ENCODE results near the gene SETD6.
"Not testable (repeated sequence)": the region's sequence is repeated elsewhere in the genome, so short reads cannot be mapped to it uniquely, and the experiment has no call there.

The SETD6 gene

GRCh38 chr16:58530179-58530578 is 14.9 kb downstream of the SETD6 start:
- no peak for DNase-seq
- in situ Hi-C loops (cut with HindIII; ENCODE audit: low pct_ligation_motif_present, low pct_unique_long_range_greater_than_20kb, low sequenced_read_pairs): no loop called here

GRCh38 chr16:58532414-58532813 is 17.1 kb downstream of the SETD6 start:
- no peak for DNase-seq
- in situ Hi-C loops (cut with HindIII; ENCODE audit: low pct_ligation_motif_present, low pct_unique_long_range_greater_than_20kb, low sequenced_read_pairs): no loop called here

- no peak for DNase-seq
- in situ Hi-C loops (cut with HindIII; ENCODE audit: low pct_ligation_motif_present, low pct_unique_long_range_greater_than_20kb, low sequenced_read_pairs): no loop called here
Observed at GRCh38 chr16:58533751-58534470, 18.6 kb downstream of the SETD6 start.

- in situ Hi-C loops (cut with HindIII; ENCODE audit: low pct_ligation_motif_present, low pct_unique_long_range_greater_than_20kb, low sequenced_read_pairs): no loop called here
- DNase-seq: no peak
Observed at GRCh38 chr16:58535100-58535499, 19.8 kb downstream of the SETD6 start.

- in situ Hi-C loops (cut with HindIII; ENCODE audit: low pct_ligation_motif_present, low pct_unique_long_range_greater_than_20kb, low sequenced_read_pairs): no loop called here
- no peak for DNase-seq
Observed at GRCh38 chr16:58536278-58536677, 21.0 kb downstream of the SETD6 start.

- no peak for DNase-seq
- in situ Hi-C loops (cut with HindIII; ENCODE audit: low pct_ligation_motif_present, low pct_unique_long_range_greater_than_20kb, low sequenced_read_pairs): no loop called here
Observed at GRCh38 chr16:58537124-58537906, 22.0 kb downstream of the SETD6 start.

DNA sequence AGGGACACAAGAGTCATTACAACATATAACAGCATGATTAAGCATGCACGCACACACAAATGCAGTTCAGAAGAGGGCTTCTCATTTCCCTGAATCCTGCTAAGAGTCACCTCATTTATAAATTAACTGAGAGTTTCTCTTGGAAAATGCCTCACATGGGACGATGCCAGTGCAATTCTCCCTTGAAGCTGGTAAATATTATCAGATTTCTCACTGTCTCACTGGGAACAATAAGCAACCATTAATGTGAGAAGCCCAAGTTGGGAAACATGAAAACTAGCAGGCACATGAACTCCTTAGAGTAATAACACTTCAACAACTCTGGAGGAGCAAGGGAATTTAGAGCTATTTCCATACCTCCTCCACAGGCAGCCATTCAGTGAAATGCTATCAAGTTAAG is 26.4 kb downstream of the SETD6 start:
- DNase-seq: no peak
- in situ Hi-C loops (cut with HindIII; ENCODE audit: low pct_ligation_motif_present, low pct_unique_long_range_greater_than_20kb, low sequenced_read_pairs): no loop called here

DNA sequence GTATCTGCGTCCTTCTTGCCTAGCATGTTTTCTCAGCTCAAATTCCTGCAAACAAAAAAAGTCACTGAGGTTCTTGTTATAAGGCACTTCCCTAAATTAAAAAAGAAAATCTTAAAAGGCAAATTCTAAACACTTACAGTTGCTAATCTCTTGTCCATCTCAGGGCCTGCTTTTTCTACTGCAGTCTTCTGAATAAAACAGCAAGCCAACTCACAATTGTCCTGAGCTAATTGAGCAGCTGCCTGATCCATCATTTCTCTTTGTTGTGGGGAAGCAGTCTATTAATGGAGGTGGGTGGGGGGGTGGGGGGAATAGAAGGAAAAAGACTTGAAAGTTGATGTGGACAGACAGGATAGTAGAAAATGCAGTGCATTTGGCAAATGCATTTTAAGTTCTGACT is 27.0 kb downstream of the SETD6 start:
- DNase-seq: no peak
- in situ Hi-C loops (cut with HindIII; ENCODE audit: low pct_ligation_motif_present, low pct_unique_long_range_greater_than_20kb, low sequenced_read_pairs): no loop called here

DNA sequence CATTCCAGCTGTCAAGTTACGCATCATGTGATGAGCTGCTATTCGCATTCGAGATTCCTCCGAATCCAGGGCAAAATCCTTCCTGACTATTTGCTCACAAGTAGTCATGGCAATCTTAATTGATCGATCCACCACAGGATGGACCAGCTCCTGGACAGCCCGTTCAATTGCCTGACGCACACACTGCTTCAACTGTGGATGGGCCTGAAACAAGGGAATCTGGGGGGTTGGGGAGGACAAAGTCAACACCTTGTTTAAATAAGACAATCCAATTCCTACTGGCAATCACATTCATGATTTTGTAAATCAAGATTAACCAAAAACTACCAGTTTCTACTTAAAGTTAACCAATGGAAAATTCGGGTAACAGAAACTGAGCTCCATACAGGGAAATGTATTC is 28.4 kb downstream of the SETD6 start:
- no peak for DNase-seq
- in situ Hi-C loops (cut with HindIII; ENCODE audit: low pct_ligation_motif_present, low pct_unique_long_range_greater_than_20kb, low sequenced_read_pairs): no loop called here

DNA sequence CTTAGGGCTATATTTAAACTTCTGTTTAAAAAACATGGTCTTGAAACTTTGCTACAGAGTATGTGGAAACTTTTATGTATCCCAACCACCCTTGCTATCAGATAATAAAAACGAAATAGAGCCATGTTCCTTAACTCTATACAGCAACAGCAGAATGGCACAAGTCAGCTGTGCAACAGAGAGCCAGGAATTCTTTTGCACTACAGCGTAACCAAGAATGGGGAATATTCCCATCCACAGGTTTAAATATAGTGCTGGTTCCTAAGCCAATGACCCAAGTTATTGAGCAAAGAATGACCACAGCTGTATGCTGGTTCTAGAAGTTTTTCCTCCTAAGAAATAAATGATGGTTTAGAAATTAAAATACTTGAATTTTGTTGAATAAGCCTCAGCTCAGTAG is 33.1 kb downstream of the SETD6 start:
- in situ Hi-C loops (cut with HindIII; ENCODE audit: low pct_ligation_motif_present, low pct_unique_long_range_greater_than_20kb, low sequenced_read_pairs): no loop called here
- no peak for DNase-seq

DNA sequence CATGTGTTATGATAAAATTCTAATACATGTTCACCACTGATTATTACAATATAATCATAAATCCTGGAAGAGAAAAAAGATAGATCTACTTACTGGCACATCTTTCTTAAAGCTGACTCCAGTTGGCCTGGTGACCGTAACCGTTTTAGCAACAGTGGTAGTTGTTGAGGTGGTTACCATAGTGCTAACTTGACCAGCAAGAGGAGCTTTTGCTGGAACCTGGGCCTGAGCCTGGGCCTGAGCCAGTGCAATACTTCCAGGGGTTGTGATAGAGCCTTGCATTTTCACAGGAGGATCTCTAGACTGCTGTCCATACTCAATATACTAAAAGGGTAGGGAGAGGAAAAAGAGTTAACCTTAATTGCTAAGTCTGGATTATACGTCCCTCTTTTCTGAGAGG is 36.2 kb downstream of the SETD6 start:
- in situ Hi-C loops (cut with HindIII; ENCODE audit: low pct_ligation_motif_present, low pct_unique_long_range_greater_than_20kb, low sequenced_read_pairs): no loop called here
- DNase-seq: no peak

DNA sequence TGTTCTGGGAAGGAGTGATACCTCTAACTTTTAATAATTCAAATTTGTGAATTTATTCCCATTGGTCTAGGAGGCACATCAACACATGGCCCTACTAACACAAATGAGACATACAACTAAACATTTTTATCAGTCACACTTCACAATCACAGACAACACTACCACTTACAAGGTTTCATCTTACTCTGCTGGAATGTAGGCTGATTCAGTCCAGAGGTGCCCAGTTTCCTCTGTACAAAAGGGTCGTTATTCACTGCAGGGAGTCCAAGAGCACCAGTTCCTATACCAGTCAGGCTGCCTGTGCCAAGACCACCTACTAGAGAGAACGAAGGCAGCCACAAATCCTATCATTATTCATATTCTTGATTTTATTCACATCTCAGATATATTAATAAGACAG is 41.4 kb downstream of the SETD6 start:
- no peak for DNase-seq
- in situ Hi-C loops (cut with HindIII; ENCODE audit: low pct_ligation_motif_present, low pct_unique_long_range_greater_than_20kb, low sequenced_read_pairs): no loop called here

GRCh38 chr16:58563235-58563634 is 47.9 kb downstream of the SETD6 start:
- in situ Hi-C loops (cut with HindIII; ENCODE audit: low pct_ligation_motif_present, low pct_unique_long_range_greater_than_20kb, low sequenced_read_pairs): no loop called here
- DNase-seq: peak; percentile 44

DNA sequence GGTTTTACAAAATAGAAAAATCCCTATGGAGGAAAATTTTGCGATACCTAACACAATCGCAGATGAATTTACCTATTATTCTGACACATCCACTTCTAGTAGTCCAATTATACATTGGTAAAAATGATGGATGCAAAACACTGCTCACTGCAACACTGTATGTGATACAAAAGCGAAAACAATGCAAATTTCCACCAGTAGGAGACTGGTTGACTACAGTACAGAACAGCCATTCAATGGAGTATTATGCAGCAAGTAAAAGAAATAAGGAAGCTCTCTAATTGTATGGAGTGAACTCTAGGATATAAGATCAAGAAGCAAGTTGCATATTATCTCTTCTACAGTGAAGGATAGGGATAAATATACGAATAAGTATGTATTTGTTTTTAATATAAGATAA is 48.5 kb downstream of the SETD6 start:
- DNase-seq: no peak
- in situ Hi-C loops (cut with HindIII; ENCODE audit: low pct_ligation_motif_present, low pct_unique_long_range_greater_than_20kb, low sequenced_read_pairs): no loop called here

- in situ Hi-C loops (cut with HindIII; ENCODE audit: low pct_ligation_motif_present, low pct_unique_long_range_greater_than_20kb, low sequenced_read_pairs); DNase-seq: not testable (repeated sequence)
Observed at GRCh38 chr16:58565697-58566096, 50.4 kb downstream of the SETD6 start.

All from ACHN (cell line).